LNCAP (cell line): Measurements from ENCODE around the gene GRHPR.

ENCODE experiments used
- TF ChIP-seq, protein P1 (sequence below): fragments of 450-650 bp; IDR thresholded peaks from 2 replicates; pipeline ENCODE4 v1.5.1; 2017; ENCODE audit warnings: mild to moderate bottlenecking

GRHPR gene

DNA sequence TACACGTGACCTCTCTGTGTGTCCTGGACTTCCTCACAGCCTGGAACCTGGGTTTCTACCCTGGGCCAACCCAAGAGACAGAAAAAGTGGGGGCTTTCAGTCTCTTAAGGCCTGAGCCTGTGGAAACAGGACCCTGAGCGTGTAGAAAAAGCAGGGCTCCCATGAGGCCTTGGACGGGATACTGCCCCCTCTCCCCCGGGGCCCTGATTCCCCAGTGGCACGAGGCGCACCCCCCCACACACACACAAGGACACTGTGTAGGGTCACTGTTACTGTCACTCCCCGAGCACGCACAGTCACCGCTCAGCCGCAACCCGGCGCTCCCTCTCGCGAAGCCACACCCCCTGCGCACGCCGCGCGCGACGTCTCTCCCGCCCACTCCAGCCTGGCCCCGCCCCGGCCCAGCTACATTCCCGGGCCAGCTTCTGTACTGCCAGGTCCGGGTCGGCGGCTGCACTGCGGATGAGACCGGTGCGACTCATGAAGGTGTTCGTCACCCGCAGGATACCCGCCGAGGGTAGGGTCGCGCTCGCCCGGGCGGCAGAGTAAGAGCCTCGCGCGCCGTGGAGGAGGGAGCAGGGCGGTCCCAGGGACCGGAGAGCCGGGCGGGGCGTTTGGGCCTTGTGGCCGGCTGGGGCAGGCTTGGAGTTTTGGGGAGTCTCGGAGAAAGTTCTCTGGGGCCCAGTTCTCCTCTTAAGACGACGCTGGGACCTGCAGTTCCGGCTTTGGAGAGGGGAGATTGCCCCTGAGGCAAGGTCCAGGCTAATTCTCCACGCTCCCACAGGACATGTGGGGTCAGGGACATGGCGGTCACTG lies at the start of gene GRHPR:
GRHPR (plus strand) TSS at position 408 of the 816 bp plus-strand sequence; CDS start at position 463, 55 bp downstream.
- TF ChIP-seq, protein P1, sequence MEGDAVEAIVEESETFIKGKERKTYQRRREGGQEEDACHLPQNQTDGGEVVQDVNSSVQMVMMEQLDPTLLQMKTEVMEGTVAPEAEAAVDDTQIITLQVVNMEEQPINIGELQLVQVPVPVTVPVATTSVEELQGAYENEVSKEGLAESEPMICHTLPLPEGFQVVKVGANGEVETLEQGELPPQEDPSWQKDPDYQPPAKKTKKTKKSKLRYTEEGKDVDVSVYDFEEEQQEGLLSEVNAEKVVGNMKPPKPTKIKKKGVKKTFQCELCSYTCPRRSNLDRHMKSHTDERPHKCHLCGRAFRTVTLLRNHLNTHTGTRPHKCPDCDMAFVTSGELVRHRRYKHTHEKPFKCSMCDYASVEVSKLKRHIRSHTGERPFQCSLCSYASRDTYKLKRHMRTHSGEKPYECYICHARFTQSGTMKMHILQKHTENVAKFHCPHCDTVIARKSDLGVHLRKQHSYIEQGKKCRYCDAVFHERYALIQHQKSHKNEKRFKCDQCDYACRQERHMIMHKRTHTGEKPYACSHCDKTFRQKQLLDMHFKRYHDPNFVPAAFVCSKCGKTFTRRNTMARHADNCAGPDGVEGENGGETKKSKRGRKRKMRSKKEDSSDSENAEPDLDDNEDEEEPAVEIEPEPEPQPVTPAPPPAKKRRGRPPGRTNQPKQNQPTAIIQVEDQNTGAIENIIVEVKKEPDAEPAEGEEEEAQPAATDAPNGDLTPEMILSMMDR = no peak

DNA sequence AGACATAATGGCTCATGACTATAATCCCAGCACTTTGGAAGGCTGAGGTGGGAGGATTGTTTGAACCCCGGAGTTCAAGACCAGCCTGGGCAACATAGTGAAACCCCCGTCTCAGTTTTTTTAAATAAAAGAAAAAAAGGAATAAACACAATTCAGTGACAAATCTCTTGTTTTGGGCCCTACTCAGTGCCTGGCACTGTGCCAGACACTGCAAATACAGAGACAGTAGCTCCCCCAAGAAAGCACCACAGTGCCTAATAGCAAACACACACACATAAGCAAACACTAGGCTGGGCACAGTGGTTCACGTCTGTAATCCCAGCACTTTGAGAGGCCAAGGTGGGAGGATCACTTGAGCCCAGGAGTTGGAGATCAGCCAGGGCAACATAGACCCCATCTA lies 49.7 kb upstream of the GRHPR start:
- TF ChIP-seq, protein P1 = no peak

DNA sequence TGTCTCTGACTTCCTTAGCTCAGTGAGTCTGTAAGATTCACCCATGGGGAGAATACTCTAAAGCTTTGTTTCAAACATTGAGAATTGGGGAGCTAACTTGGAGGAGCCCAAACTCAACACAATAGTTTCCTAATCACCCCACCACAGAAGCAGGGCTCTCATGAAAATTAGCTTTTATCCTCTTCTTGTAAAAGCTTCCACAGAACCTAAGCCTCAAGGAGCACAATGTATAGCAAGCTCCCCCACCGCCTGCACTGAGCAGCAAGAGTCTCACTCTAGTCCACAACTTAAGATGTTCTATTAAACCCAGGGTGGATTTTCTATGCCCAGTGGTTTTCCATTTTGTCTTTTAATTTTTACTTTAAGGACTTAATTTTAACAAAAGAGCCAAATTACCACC lies 48.9 kb upstream of the GRHPR start:
- TF ChIP-seq, protein P1 = no peak

DNA sequence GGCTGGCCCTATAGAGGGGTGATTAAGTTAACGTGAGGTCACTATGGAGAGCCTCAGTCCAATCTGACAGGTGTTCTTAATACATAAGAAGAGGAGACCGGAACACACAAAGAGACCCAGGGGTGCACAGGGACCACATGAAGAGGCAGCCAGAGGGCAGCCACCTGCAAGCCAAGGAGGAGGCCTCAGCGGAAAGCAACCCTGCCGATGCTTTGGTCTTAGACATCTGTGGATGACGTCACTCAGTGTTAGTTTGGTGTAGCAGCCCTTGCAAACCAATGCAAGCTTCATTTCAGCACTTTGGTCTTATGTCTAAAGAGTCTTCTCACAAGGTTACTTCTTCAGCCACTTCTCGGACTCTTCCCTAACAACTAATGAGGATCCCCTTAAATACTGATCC lies 47.6 kb upstream of the GRHPR start:
- TF ChIP-seq, protein P1 = no peak

DNA sequence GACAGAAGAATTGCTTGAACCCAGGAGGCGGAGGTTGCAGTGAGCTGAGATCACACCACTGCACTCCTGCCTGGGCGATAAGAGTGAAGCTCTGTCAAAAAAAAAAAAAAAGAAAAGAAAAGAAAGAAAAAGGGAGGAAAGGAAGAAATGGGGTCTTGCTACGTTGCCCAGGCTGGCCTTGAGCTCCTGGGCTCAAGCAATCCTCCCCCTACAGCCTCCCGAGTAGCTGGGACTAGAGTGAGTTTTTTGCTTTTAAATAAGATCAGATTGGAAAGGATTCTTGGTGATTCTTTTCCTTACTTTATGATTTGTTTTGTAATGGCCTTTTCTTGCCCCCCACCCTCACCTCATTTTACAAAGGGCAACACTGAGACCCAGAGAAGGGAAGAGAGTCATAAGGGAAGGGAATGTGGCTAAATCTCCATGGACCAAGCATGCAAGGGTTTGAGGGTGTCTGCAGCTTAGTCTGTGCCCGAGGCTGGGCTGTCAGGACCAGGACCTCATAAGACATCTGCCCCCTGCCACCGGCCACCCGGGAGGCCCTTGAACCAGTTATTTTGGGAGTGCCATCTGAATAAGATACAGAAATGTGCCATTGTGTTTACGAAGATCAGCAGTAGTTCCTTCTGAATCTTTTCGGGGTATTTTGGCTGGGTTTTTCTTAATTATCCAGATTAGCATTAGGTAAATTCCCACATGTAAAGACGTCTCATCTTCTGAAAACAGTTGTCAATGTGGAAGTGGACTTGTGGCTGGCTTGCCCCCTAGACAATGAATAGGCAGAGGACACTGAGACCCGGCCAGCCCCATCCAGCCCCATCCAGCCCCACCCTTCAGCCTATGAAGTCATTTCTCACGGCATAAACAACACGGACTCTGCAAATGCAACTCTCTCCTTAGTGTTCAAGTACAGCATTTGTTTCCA lies 44.5 kb upstream of the GRHPR start:
- TF ChIP-seq, protein P1 = no peak

DNA sequence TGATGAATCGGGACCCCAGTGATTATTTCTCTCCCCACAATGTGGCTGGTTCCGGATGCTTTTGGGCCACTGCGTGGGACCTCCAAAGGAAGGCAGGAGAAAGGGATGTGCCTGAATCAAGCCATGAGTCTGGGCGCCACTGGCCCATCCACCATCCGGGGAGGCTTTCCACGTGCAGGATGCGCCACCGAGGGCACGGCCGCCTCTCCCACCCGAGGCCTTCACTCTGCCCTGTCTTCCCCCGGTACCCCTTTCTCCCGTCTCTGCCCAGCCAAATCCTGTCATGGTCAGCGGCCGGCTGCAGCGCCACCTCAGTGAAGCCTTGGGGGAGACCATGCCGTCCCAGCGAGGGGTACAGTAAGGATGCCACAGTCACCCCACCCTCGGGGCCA lies 43.9 kb upstream of the GRHPR start:
- TF ChIP-seq, protein P1 = no peak

DNA sequence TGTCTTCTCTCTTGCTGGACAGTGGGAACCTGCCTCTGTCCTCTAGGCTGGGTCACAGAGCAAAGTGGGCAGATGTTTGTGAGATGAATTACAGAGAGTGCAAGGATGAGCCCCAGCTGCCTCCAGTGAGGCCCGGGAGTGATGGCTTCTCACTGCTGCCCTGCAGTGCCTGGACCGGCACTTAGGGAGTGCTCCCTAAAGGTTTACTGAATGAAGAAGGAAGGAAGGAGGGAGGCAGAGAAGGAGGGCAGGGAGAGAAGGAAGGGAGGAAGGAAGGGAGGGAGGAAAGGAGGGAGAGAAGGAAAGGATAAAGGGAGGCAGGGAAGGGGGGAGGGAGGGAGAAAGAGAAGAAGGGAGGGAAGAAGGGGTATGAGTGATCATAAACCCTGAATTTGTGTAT lies 42.7 kb upstream of the GRHPR start:
- TF ChIP-seq, protein P1 = no peak
